ENCODE results near the gene PRELP.

PRELP gene

GRCh38 chr1:203477748-203478147 is 2.1 kb downstream of the PRELP start:
- Histone ChIP-seq H3K27me3 (ENCODE audit: insufficient read depth, insufficient read length) (no peaks in the 10 kb centered on the region), H3K9ac (ENCODE audit: insufficient read length, low read depth) (no peak overlapping the region), H3K36me3 (ENCODE audit: insufficient read depth, insufficient read length, low read length) (no peaks in the 10 kb centered on the region), H3K9me3 (ENCODE audit: insufficient read depth, low read length) (no peaks in the 10 kb centered on the region), H3K4me1 (ENCODE audit: insufficient read depth, insufficient read length) (peaks cover 9% of the 10 kb centered on the region), H3K4me3 (ENCODE audit: insufficient read length, low read depth) (no peak overlapping the region)
- TF ChIP-seq YY1 (IDR thresholded peaks at IDR 0.05; ENCODE audit: insufficient read depth, insufficient read length) (no peak), ZNF274 (IDR thresholded peaks at IDR 0.05; ENCODE audit: low read depth, low read length) (no peak), SUZ12 (IDR thresholded peaks at IDR 0.05; ENCODE audit: extremely low read depth, insufficient read depth, insufficient read length) (no peak)
- no peak for DNase-seq (ENCODE audit: low read depth, low spot score)

- DNase-seq (ENCODE audit: low read depth, low spot score) = no peak
- no peak overlapping the region for H3K4me3 ChIP-seq (ENCODE audit: insufficient read length, low read depth)
- TF ChIP-seq SUZ12 (IDR thresholded peaks at IDR 0.05; ENCODE audit: extremely low read depth, insufficient read depth, insufficient read length) = no peak
- TF ChIP-seq YY1 (IDR thresholded peaks at IDR 0.05; ENCODE audit: insufficient read depth, insufficient read length) = no peak
- TF ChIP-seq ZNF274 (IDR thresholded peaks at IDR 0.05; ENCODE audit: low read depth, low read length) = no peak
- H3K4me1 ChIP-seq (ENCODE audit: insufficient read depth, insufficient read length) = peaks cover 9% of the 10 kb centered on the region
- no peaks in the 10 kb centered on the region for H3K9me3 ChIP-seq (ENCODE audit: insufficient read depth, low read length)
- H3K36me3 ChIP-seq (ENCODE audit: insufficient read depth, insufficient read length, low read length) = no peaks in the 10 kb centered on the region
- no peak overlapping the region for H3K9ac ChIP-seq (ENCODE audit: insufficient read length, low read depth)
- H3K27me3 ChIP-seq (ENCODE audit: insufficient read depth, insufficient read length) = no peaks in the 10 kb centered on the region
These were observed 2.6 kb downstream of the PRELP start for GRCh38 chr1:203478231-203478630.

GRCh38 chr1:203478986-203479385 is 3.4 kb downstream of the PRELP start:
- no peak for DNase-seq (ENCODE audit: low read depth, low spot score)
- Histone ChIP-seq H3K36me3 (ENCODE audit: insufficient read depth, insufficient read length, low read length) (peaks cover 3% of the 10 kb centered on the region), H3K27me3 (ENCODE audit: insufficient read depth, insufficient read length) (no peaks in the 10 kb centered on the region), H3K9ac (ENCODE audit: insufficient read length, low read depth) (no peak overlapping the region), H3K4me3 (ENCODE audit: insufficient read length, low read depth) (no peak overlapping the region), H3K4me1 (ENCODE audit: insufficient read depth, insufficient read length) (peaks cover 6% of the 10 kb centered on the region), H3K9me3 (ENCODE audit: insufficient read depth, low read length) (no peaks in the 10 kb centered on the region)
- TF ChIP-seq YY1 (IDR thresholded peaks at IDR 0.05; ENCODE audit: insufficient read depth, insufficient read length) (no peak), ZNF274 (IDR thresholded peaks at IDR 0.05; ENCODE audit: low read depth, low read length) (no peak), SUZ12 (IDR thresholded peaks at IDR 0.05; ENCODE audit: extremely low read depth, insufficient read depth, insufficient read length) (no peak)

GRCh38 chr1:203479646-203480045 is 4.0 kb downstream of the PRELP start:
- TF ChIP-seq SUZ12 (IDR thresholded peaks at IDR 0.05; ENCODE audit: extremely low read depth, insufficient read depth, insufficient read length) = no peak
- no peak for TF ChIP-seq ZNF274 (IDR thresholded peaks at IDR 0.05; ENCODE audit: low read depth, low read length)
- no peak for DNase-seq (ENCODE audit: low read depth, low spot score)
- H3K36me3 ChIP-seq (ENCODE audit: insufficient read depth, insufficient read length, low read length) = peaks cover 3% of the 10 kb centered on the region
- no peaks in the 10 kb centered on the region for H3K9me3 ChIP-seq (ENCODE audit: insufficient read depth, low read length)
- H3K9ac ChIP-seq (ENCODE audit: insufficient read length, low read depth) = no peak overlapping the region
- peaks cover 6% of the 10 kb centered on the region for H3K4me1 ChIP-seq (ENCODE audit: insufficient read depth, insufficient read length)
- H3K4me3 ChIP-seq (ENCODE audit: insufficient read length, low read depth) = no peak overlapping the region
- H3K27me3 ChIP-seq (ENCODE audit: insufficient read depth, insufficient read length) = no peaks in the 10 kb centered on the region

GRCh38 chr1:203480084-203480483 is 4.5 kb downstream of the PRELP start:
- H3K4me3 ChIP-seq (ENCODE audit: insufficient read length, low read depth) = no peak overlapping the region
- no peak for DNase-seq (ENCODE audit: low read depth, low spot score)
- no peaks in the 10 kb centered on the region for H3K27me3 ChIP-seq (ENCODE audit: insufficient read depth, insufficient read length)
- peaks cover 3% of the 10 kb centered on the region for H3K36me3 ChIP-seq (ENCODE audit: insufficient read depth, insufficient read length, low read length)
- H3K9ac ChIP-seq (ENCODE audit: insufficient read length, low read depth) = no peak overlapping the region
- H3K4me1 ChIP-seq (ENCODE audit: insufficient read depth, insufficient read length) = peaks cover 6% of the 10 kb centered on the region
- no peaks in the 10 kb centered on the region for H3K9me3 ChIP-seq (ENCODE audit: insufficient read depth, low read length)
- no peak for TF ChIP-seq ZNF274 (IDR thresholded peaks at IDR 0.05; ENCODE audit: low read depth, low read length)
- no peak for TF ChIP-seq YY1 (IDR thresholded peaks at IDR 0.05; ENCODE audit: insufficient read depth, insufficient read length)

GRCh38 chr1:203480525-203481084 is 5.0 kb downstream of the PRELP start:
- Histone ChIP-seq H3K9me3 (ENCODE audit: insufficient read depth, low read length) (no peaks in the 10 kb centered on the region), H3K9ac (ENCODE audit: insufficient read length, low read depth) (no peak overlapping the region), H3K4me1 (ENCODE audit: insufficient read depth, insufficient read length) (peaks cover 6% of the 10 kb centered on the region), H3K27me3 (ENCODE audit: insufficient read depth, insufficient read length) (no peaks in the 10 kb centered on the region), H3K4me3 (ENCODE audit: insufficient read length, low read depth) (no peak overlapping the region), H3K36me3 (ENCODE audit: insufficient read depth, insufficient read length, low read length) (peaks cover 3% of the 10 kb centered on the region)
- peak; percentile 57 for DNase-seq (ENCODE audit: low read depth, low spot score)
- no peak for TF ChIP-seq SUZ12 (IDR thresholded peaks at IDR 0.05; ENCODE audit: extremely low read depth, insufficient read depth, insufficient read length)
- no peak for TF ChIP-seq ZNF274 (IDR thresholded peaks at IDR 0.05; ENCODE audit: low read depth, low read length)
- no peak for TF ChIP-seq YY1 (IDR thresholded peaks at IDR 0.05; ENCODE audit: insufficient read depth, insufficient read length)

- Histone ChIP-seq H3K9me3 (ENCODE audit: insufficient read depth, low read length) (no peaks in the 10 kb centered on the region), H3K9ac (ENCODE audit: insufficient read length, low read depth) (no peak overlapping the region), H3K36me3 (ENCODE audit: insufficient read depth, insufficient read length, low read length) (peaks cover 3% of the 10 kb centered on the region), H3K4me1 (ENCODE audit: insufficient read depth, insufficient read length) (peaks cover 6% of the 10 kb centered on the region), H3K27me3 (ENCODE audit: insufficient read depth, insufficient read length) (no peaks in the 10 kb centered on the region), H3K4me3 (ENCODE audit: insufficient read length, low read depth) (no peak overlapping the region)
- DNase-seq (ENCODE audit: low read depth, low spot score) = no peak
- TF ChIP-seq ZNF274 (IDR thresholded peaks at IDR 0.05; ENCODE audit: low read depth, low read length) = no peak
- TF ChIP-seq SUZ12 (IDR thresholded peaks at IDR 0.05; ENCODE audit: extremely low read depth, insufficient read depth, insufficient read length) = no peak
- TF ChIP-seq YY1 (IDR thresholded peaks at IDR 0.05; ENCODE audit: insufficient read depth, insufficient read length) = no peak
These were observed 5.6 kb downstream of the PRELP start for GRCh38 chr1:203481196-203481595.
